IPS-18c (cell line): ENCODE measurements around the gene TSPO.

Source experiments
- H3K4me3 ChIP-seq: 2 replicates; pipeline ENCODE4 v1.7.0; 2013; ENCODE audit warnings: low read depth, mild to moderate bottlenecking, low read length, moderate library complexity; ENCODE audit not compliant: insufficient read depth
- H3K9me3 ChIP-seq: one replicate; pipeline ENCODE4 v1.6.1; 2013; ENCODE audit warnings: mild to moderate bottlenecking, low read length, moderate library complexity; ENCODE audit not compliant: control insufficient read depth, insufficient read depth

TSPO gene

DNA sequence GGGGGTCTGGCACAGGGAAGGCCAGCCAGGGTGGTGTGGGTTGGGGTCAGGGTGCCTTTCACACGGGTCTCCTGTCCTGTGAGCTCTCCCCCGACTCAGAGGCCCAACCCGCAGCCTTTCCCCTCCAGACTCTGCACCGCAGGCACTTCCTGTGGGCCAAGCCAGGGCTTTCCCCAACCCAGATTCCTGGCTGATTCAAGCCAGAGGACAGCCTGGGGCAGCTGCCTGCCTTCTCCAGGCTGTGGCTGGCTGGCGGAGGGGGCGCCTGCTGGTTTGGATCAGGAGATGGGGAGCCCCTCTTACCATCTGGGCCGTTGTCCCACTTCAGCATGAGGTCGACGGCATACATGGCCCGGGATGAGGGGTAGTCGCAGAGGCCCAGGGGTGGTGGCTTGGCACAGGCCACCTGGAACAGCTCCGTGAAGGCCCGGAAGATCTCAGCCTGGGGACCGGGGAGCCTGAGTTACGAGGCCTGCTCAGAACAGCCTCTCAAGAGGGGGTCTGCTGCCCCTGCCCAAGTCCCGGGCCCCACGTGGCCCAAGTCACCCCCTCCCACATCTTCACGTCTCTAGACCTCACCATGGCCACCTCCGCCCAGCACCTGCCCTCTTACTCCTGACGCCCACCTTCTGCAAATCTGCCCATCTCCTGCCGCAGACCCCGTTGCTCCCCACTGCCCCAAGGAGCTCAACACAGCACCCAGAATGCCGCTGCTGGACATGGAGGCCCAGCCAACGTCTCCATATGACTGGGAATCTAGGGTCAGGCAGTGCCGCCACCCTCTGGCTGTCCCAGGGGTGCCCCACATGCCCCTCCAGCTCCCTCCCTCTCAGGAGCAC lies 17.3 kb downstream of the TSPO start:
- Histone ChIP-seq H3K4me3 (no peak overlapping the region), H3K9me3 (no peaks in the 10 kb centered on the region)

- no peak overlapping the region for H3K4me3 ChIP-seq
Measured at GRCh38 chr22:43169310-43170130, 18.2 kb downstream of the TSPO start.

DNA sequence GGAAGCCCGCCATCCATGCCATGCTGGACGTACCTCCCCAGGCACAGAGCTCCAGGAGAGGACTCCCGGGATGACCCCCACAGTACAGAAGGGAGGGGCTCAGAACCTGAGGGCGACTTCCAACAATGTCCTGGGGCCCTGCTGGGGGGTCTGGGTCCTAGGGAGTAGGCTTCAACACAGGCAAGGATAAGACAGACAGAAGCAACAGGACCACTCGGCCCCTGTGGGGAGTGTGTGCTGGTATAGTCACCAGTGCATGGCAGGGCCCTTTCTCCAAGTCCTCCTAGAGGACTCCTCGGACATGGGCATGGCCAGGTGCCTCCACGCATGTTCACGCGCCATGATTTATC lies 18.7 kb downstream of the TSPO start:
- Histone ChIP-seq H3K9me3 (no peaks in the 10 kb centered on the region), H3K4me3 (no peak overlapping the region)

More at GRCh38 chr22:43169310-43170130, 18.2 kb downstream of the TSPO start:
- no peaks in the 10 kb centered on the region for H3K9me3 ChIP-seq

- no peak overlapping the region for H3K4me3 ChIP-seq
- H3K9me3 ChIP-seq, result no peaks in the 10 kb centered on the region
Measured at GRCh38 chr22:43171019-43171491, 19.7 kb downstream of the TSPO start.

GRCh38 chr22:43171607-43172006 lies 20.2 kb downstream of the TSPO start:
- H3K9me3 ChIP-seq, result no peaks in the 10 kb centered on the region
- H3K4me3 ChIP-seq, result no peak overlapping the region

GRCh38 chr22:43172191-43172590 lies 20.8 kb downstream of the TSPO start:
- H3K4me3 ChIP-seq, result no peak overlapping the region
- no peaks in the 10 kb centered on the region for H3K9me3 ChIP-seq

DNA sequence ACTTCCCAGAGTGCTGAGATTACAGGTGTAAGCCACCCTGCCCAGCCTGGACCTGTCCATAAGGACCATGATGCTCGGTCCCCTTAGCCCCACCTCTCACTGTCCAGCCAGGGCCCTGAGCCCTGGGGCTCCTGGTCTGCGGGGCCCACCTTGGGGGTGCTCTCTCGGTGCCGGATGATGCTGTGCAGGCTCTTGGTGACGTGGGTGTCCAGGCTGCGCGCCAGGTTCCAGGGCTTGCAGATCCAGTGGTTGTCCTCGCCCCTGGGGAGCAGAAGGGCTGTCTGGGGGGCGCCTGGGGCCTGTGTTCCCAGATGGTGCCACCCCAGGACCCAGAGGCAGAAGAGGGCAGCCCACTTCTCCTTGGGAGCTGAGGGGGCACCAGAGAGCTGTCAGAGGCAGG lies 22.2 kb downstream of the TSPO start:
- Histone ChIP-seq H3K4me3 (no peak overlapping the region), H3K9me3 (no peaks in the 10 kb centered on the region)

DNA sequence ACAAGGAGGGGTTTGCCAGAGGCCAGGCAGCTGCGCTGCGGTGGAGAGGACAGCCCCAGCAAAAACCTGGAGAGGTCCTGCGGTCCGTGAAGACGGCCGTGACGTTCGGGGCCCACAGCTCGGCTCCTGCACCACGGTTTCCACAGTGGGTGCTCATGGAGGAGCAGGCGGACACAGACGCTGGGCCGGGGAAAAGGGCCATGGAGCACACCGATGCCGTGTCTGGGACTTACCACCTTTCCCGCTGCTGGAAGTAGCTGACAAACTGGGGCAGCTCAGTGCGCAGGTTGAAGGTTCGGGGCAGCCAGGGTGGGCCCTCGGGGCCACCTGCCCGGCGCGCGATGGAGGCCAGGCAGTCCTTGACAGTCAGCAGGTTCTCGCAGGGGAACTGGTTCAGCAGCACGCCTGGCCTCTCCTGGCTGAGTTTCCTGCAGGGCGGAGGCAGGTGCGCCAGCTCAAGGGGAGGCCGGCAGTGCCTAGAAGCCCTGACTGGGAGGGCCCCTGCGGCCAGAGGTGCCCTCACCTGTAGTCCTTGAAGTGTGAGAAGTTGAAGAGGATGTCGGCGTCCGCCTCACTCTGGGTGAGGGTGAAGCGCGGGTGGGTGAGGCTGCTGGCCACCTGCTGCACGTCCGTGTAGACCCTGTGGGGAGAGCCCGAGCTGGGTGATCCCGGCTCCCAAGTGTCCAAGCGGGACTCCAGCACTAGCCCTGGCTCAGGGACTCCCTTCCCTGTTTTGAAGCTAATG lies 22.8 kb downstream of the TSPO start:
- no peak overlapping the region for H3K4me3 ChIP-seq
- no peaks in the 10 kb centered on the region for H3K9me3 ChIP-seq

DNA sequence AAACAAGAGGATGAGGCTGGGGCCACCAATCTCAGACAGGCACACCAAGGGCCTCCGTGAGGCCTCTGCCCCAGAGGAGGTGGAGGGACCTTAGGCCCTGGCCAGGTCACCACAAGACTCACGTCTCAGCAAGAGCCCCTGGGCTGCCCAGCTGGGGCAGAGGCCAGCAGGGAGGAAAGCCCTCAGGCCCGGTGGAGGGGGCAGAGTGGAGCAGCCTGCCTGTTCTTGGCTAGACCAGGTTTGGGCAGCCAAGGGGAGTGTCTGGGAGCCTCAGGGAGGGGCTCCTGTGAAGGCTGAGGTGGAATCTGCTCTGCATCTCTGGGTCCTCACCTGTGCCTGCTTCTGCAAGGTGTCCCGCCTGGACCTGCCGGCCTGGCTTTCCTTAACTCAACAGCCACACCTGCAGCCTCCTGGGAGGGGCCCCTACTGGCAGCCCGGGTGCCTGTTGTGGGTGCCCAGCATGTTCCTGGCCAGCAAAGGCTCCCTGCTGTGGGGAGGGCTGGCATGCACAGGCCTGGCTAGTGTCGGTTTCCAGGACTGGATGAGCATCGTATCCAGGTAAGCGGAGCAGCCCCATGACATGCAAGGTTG lies 23.7 kb downstream of the TSPO start:
- H3K4me3 ChIP-seq, result no peak overlapping the region
- H3K9me3 ChIP-seq, result peaks cover 2% of the 10 kb centered on the region

DNA sequence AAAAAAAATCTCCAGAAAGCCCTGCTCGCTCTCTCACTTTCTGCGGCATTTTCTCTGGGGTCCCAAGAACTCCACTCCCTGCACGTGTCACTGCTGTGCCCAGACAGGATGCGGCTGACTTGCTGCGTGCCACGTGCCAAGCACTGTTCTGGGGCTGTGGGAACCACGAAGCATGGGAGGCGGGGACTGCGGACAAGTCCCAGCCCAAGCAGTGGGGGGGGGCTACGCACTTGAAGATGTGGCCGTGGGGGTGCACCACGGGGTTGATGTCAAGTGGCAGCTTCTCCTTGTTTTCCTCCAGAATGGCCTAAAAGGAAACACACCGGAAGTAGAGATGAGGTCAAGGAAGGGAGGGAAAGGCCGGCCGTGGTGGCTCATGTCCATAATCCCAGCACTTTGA lies 24.7 kb downstream of the TSPO start:
- H3K4me3 ChIP-seq, result no peak overlapping the region
- peaks cover 2% of the 10 kb centered on the region for H3K9me3 ChIP-seq

DNA sequence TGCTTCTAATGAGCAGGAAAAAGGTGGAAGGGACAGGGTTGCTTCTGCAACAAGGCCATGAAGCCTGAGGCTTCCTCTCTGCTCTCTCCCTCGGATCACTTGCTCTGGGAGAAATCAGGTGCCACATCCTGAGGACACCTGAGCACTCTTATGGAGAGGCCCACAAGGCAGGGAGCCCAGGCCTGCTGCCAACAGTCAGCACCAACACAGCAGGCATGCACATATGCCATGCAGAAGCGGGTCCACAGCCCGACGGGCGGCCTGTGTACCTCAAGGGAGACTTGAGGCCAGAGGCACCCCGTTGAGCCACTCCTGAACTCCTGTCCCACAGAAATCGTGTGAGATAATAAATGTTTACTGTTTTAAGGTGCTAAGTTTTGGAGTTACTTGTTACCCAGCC lies 26.1 kb downstream of the TSPO start:
- Histone ChIP-seq H3K9me3 (peaks cover 2% of the 10 kb centered on the region), H3K4me3 (no peak overlapping the region)

GRCh38 chr22:43179146-43179910 lies 28.0 kb downstream of the TSPO start:
- Histone ChIP-seq H3K4me3 (no peak overlapping the region), H3K9me3 (peaks cover 2% of the 10 kb centered on the region)

- no peak overlapping the region for H3K4me3 ChIP-seq
- peaks cover 2% of the 10 kb centered on the region for H3K9me3 ChIP-seq
Measured at GRCh38 chr22:43179911-43180195, 28.5 kb downstream of the TSPO start.

DNA sequence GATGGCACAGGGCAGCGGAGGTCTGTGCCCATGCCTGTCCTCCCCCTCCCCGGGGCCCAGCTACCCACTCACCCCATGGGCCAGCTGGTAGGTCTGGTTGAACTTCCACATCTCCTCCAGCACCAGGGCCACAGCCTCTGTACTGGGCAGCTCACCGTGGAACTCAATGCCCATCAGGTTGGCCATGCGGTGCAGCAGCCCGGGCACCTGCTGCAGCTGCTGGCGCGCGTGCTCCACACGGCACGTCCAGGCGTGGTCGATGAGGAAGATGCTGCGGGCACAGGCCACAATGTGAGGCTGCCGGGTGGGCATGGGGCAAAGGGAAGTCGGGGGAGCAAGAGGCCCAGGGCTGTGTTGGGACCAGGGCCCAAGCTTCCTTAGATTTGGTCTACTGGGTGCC lies 29.3 kb downstream of the TSPO start:
- no peak overlapping the region for H3K4me3 ChIP-seq
- peaks cover 2% of the 10 kb centered on the region for H3K9me3 ChIP-seq

DNA sequence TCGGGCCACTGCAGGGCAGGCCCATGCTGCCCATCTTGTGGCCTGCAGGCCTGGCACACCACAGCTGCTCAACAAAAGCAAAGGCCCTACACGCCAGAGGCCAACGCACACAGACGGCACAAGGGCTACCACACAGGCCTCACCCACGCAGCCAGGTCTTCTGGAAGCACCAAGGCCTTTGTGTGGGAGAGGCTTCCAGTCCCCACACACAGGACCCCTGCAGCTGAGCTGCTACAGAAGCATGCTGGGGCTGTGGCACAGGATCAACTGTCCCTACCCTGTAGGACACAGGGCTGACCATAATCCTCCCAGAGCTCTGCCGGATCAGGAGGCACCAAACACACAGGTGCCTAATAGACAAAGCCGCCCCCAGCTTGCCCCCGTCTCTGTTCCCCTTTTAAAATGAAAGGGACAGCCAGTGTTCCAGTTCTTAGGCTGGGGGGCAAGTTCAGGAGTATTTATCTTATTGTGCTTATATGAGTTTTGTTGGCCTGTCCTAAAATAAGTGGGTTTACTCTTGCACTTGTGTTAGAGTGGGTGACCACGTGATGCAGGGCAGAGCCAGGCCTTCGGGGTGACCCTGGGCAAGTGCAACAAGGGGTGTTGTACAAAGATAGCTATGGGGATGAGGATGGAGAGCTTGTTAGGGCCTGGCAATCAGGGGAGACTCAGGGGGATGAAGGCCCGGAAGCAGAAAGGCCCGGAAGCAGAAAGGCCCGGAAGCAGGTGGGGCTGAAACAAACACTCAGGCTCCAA lies 30.1 kb downstream of the TSPO start:
- H3K9me3 ChIP-seq, result peaks cover 2% of the 10 kb centered on the region
- no peak overlapping the region for H3K4me3 ChIP-seq

- peaks cover 2% of the 10 kb centered on the region for H3K9me3 ChIP-seq
- H3K4me3 ChIP-seq, result no peak overlapping the region
Measured at GRCh38 chr22:43182118-43182517, 30.8 kb downstream of the TSPO start.
